ENCODE data around the gene PWWP2B.

GRCh38 chr10:132464256-132465192, 67.5 kb downstream of the PWWP2B start:
- TF ChIP-seq CTCF (IDR thresholded peaks at IDR 0.05; ENCODE audit: low read depth, low read length) (no peak), POLR2A (IDR thresholded peaks at IDR 0.05; ENCODE audit: extremely low read depth, insufficient read length) (no peak), MYC (IDR thresholded peaks at IDR 0.05; ENCODE audit: low read depth, low read length) (no peak), MAX (IDR thresholded peaks at IDR 0.05; ENCODE audit: low read depth, low read length) (no peak)

All from NB4 (cell line).